PC-9 (cell line): Measurements from ENCODE around the gene TSEN34.

Source experiments
- EZH2 ChIP-seq: fragments of 200-600 bp; sonication (generic); IDR thresholded peaks from 2 replicates; pipeline ENCODE4 v1.8.0; 2017; ENCODE audit warnings: antibody characterized with exemption, low read depth
- TF ChIP-seq, protein P1 (sequence below): fragments of 200-600 bp; sonication (generic); conservative IDR thresholded peaks from 2 replicates; pipeline ENCODE4 v1.6.1; 2017; ENCODE audit warnings: mixed run types, antibody characterized with exemption, mild to moderate bottlenecking, moderate library complexity

DNA sequence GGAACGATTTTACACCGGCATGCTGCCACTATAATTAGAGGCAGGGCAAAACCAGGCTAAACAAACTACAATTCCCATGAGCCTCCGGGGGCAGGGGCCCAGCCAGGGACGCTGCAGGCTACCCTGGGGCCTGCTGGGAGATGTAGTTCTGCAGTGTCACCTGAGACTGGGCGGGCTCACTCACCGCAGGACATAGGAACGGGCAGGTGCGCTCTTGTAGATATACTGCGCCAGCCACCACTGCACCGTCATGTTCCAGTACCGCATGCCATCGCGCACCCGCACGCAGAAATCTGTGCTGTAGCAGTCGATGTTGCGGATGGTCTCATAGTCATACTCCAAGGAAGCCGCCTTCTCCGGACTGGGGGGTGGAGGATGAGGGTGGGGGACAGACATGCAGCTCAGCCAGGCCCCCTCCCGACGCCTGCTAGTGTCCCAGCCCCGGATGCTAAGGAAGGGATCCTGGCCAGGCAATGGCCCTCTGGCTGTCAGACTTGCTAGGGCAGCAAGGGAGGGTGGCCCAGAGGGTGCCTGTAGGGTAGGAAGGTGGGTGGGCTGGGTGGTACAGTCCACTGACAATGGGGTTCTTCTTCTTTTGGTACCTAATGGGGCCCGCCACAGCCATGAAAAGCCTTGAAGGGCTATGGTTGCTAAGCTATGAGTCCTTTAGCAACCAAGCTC is 12.4 kb upstream of the TSEN34 start:
- TF ChIP-seq, protein P1, sequence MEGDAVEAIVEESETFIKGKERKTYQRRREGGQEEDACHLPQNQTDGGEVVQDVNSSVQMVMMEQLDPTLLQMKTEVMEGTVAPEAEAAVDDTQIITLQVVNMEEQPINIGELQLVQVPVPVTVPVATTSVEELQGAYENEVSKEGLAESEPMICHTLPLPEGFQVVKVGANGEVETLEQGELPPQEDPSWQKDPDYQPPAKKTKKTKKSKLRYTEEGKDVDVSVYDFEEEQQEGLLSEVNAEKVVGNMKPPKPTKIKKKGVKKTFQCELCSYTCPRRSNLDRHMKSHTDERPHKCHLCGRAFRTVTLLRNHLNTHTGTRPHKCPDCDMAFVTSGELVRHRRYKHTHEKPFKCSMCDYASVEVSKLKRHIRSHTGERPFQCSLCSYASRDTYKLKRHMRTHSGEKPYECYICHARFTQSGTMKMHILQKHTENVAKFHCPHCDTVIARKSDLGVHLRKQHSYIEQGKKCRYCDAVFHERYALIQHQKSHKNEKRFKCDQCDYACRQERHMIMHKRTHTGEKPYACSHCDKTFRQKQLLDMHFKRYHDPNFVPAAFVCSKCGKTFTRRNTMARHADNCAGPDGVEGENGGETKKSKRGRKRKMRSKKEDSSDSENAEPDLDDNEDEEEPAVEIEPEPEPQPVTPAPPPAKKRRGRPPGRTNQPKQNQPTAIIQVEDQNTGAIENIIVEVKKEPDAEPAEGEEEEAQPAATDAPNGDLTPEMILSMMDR = no peak
- TF ChIP-seq EZH2 = no peak
